SK-N-SH treated with all-trans-retinoic acid at 6 μM for 48 hours (cell line): ENCODE data around the gene PTEN.

Experiments
- ATAC-seq: fragments of 200-7000 bp; cut with Tn5 transposase; 3 replicates; pipeline ENCODE4 v1.9.1; 2020; ENCODE audit warnings: mild to moderate bottlenecking, moderate library complexity
- ARNTL ChIP-seq: fragments of 450-650 bp; formaldehyde crosslinking; IDR thresholded peaks from 2 replicates; pipeline ENCODE4 v1.5.0; 2020; ENCODE audit warnings: low read depth, mild to moderate bottlenecking, moderate library complexity, borderline replicate concordance
- BACH2 ChIP-seq: fragments of 250-450 bp; sonication (Bioruptor Pico); IDR thresholded peaks from 2 replicates; pipeline ENCODE4 v1.9.0; 2021; ENCODE audit warnings: mild to moderate bottlenecking, borderline replicate concordance
- CSDC2 ChIP-seq: fragments of 250-450 bp; sonication (Bioruptor Pico); IDR thresholded peaks from 2 replicates; pipeline ENCODE4 v1.5.0; 2020; ENCODE audit warnings: mild to moderate bottlenecking, moderate library complexity
- ESRRG ChIP-seq: fragments of 250-450 bp; sonication (Bioruptor Pico); IDR thresholded peaks from 2 replicates; pipeline ENCODE4 v1.6.1; 2021; ENCODE audit warnings: mild to moderate bottlenecking
- GLIS3 ChIP-seq: fragments of 250-450 bp; sonication (Bioruptor Pico); IDR thresholded peaks from 2 replicates; pipeline ENCODE4 v1.5.0; 2020; ENCODE audit warnings: mild to moderate bottlenecking, moderate library complexity
- ISL1 ChIP-seq: fragments of 250-450 bp; sonication (Bioruptor Pico); IDR thresholded peaks from 2 replicates; pipeline ENCODE4 v2.1.2; 2022; ENCODE audit warnings: mild to moderate bottlenecking, moderate library complexity
- OSR1 ChIP-seq: fragments of 250-450 bp; sonication (Bioruptor Pico); IDR thresholded peaks from 2 replicates; pipeline ENCODE4 v1.8.0; 2022; ENCODE audit warnings: moderate library complexity, mild to moderate bottlenecking, inconsistent platforms
- PPARA ChIP-seq: fragments of 250-450 bp; sonication (Bioruptor Pico); IDR thresholded peaks from 2 replicates; pipeline ENCODE4 v1.5.0; 2020; ENCODE audit warnings: mild to moderate bottlenecking, borderline replicate concordance
- RARB ChIP-seq: fragments of 250-450 bp; sonication (Bioruptor Pico); IDR thresholded peaks from 2 replicates; pipeline ENCODE4 v1.8.0; 2021; ENCODE audit warnings: mild to moderate bottlenecking, moderate library complexity
- SNAI2 ChIP-seq: fragments of 250-450 bp; sonication (Bioruptor Pico); IDR thresholded peaks from 2 replicates; pipeline ENCODE4 v1.5.0; 2020; ENCODE audit warnings: mild to moderate bottlenecking, moderate library complexity
- TCF4 ChIP-seq: fragments of 250-450 bp; sonication (Bioruptor Pico); IDR thresholded peaks from 2 replicates; pipeline ENCODE4 v1.8.0; 2021; ENCODE audit warnings: mild to moderate bottlenecking, moderate library complexity, borderline replicate concordance
- TOX ChIP-seq: fragments of 250-450 bp; sonication (Bioruptor Pico); IDR thresholded peaks from 2 replicates; pipeline ENCODE4 v1.8.0; 2021; ENCODE audit warnings: mild to moderate bottlenecking, moderate library complexity, borderline replicate concordance
- ZC3H10 ChIP-seq: fragments of 250-450 bp; sonication (Bioruptor Pico); IDR thresholded peaks from 2 replicates; pipeline ENCODE4 v1.5.1; 2021; ENCODE audit warnings: mild to moderate bottlenecking, moderate library complexity
- ZFP3 ChIP-seq: fragments of 250-450 bp; sonication (Bioruptor Pico); IDR thresholded peaks from 2 replicates; pipeline ENCODE4 v1.5.0; 2020; ENCODE audit warnings: mild to moderate bottlenecking, moderate library complexity
- ZNF565 ChIP-seq: fragments of 450-650 bp; formaldehyde crosslinking; conservative IDR thresholded peaks from 2 replicates; pipeline ENCODE4 v1.5.0; 2020; ENCODE audit warnings: low read depth, mild to moderate bottlenecking, moderate library complexity
- ZNF8 ChIP-seq: fragments of 450-650 bp; formaldehyde crosslinking; IDR thresholded peaks from 2 replicates; pipeline ENCODE4 v1.5.0; 2020; ENCODE audit warnings: mild to moderate bottlenecking, moderate library complexity
- TF ChIP-seq, protein P1 (sequence below): fragments of 250-450 bp; sonication (Bioruptor Pico); IDR thresholded peaks from 2 replicates; pipeline ENCODE4 v1.5.0; 2020; ENCODE audit warnings: mild to moderate bottlenecking, moderate library complexity
- TF ChIP-seq, protein P2 (sequence below): fragments of 250-450 bp; sonication (Bioruptor Pico); IDR thresholded peaks from 2 replicates; pipeline ENCODE4 v1.5.1; 2020; ENCODE audit warnings: low read depth, mild to moderate bottlenecking, moderate library complexity
- TF ChIP-seq, protein P3 (sequence below): fragments of 250-450 bp; sonication (Bioruptor Pico); IDR thresholded peaks from 2 replicates; pipeline ENCODE4 v1.8.0; 2021; ENCODE audit warnings: low read depth, mild to moderate bottlenecking, moderate library complexity, borderline replicate concordance

PTEN gene

DNA sequence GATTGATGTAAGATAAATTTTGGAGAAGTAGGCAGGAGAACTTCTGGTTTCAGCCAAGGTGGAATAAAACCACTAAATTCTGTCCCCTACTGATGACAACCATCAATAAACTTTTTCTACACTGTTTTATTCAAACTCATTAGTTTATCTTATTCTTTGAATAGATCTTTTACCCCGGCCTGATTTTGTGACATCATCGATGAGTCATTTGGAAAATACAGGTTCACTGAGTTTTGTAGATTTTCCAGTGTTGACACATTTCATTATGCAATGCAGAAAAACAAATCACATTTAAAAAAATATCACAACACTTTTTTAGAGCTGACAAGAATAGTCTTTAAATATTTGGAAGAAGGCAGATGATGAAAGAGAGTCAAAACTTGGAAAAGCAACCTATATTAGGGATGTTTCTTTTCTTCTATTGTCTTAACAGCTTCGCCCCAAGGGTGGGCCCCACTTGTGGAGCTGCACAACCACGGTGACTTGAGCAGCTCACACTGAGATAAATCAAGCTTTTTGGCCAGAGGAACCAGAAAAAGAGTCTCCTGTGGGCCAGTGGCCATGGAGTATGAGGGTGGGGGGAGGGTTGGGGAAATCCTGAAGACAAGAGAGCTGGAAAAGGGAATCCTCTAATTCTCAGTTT is 112.8 kb downstream of the PTEN start:
- ATAC-seq: no peak
- TF ChIP-seq PPARA (CRISPR knock-in tag): no peak
- no peak for TF ChIP-seq ARNTL
- TF ChIP-seq CSDC2 (CRISPR knock-in tag): no peak
- TF ChIP-seq TCF4 (CRISPR knock-in tag): no peak
- TF ChIP-seq ESRRG (CRISPR knock-in tag): no peak
- no peak for TF ChIP-seq ZC3H10 (CRISPR knock-in tag)
- TF ChIP-seq, protein P1, sequence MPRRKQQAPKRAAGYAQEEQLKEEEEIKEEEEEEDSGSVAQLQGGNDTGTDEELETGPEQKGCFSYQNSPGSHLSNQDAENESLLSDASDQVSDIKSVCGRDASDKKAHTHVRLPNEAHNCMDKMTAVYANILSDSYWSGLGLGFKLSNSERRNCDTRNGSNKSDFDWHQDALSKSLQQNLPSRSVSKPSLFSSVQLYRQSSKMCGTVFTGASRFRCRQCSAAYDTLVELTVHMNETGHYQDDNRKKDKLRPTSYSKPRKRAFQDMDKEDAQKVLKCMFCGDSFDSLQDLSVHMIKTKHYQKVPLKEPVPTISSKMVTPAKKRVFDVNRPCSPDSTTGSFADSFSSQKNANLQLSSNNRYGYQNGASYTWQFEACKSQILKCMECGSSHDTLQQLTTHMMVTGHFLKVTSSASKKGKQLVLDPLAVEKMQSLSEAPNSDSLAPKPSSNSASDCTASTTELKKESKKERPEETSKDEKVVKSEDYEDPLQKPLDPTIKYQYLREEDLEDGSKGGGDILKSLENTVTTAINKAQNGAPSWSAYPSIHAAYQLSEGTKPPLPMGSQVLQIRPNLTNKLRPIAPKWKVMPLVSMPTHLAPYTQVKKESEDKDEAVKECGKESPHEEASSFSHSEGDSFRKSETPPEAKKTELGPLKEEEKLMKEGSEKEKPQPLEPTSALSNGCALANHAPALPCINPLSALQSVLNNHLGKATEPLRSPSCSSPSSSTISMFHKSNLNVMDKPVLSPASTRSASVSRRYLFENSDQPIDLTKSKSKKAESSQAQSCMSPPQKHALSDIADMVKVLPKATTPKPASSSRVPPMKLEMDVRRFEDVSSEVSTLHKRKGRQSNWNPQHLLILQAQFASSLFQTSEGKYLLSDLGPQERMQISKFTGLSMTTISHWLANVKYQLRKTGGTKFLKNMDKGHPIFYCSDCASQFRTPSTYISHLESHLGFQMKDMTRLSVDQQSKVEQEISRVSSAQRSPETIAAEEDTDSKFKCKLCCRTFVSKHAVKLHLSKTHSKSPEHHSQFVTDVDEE (CRISPR knock-in tag): no peak
- TF ChIP-seq ZFP3 (CRISPR knock-in tag): no peak
- no peak for TF ChIP-seq SNAI2 (CRISPR knock-in tag)
- TF ChIP-seq OSR1 (CRISPR knock-in tag): no peak
- TF ChIP-seq, all 23 proteins: peak for 0

DNA sequence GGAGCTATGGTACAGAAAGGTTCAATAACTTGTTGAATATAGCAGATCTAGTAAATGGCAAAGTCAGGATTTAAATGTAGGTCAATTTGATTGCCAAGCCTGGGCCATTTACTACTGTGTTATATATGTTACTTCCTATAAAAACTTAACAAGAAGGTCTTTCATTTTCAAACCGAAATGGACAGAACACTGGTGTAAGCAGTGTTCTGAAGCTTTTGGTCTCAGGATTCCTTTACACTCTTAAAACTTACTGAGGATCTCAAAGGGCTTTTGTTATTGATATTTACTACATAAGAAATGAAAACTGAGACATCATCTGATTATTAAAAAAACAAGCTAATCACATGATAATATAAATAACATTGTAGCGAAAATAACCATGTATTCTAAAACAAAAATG is 114.7 kb downstream of the PTEN start:
- TF ChIP-seq RARB (CRISPR knock-in tag): no peak
- TF ChIP-seq OSR1 (CRISPR knock-in tag): no peak
- TF ChIP-seq BACH2: no peak
- no peak for TF ChIP-seq PPARA (CRISPR knock-in tag)
- TF ChIP-seq, protein P2, sequence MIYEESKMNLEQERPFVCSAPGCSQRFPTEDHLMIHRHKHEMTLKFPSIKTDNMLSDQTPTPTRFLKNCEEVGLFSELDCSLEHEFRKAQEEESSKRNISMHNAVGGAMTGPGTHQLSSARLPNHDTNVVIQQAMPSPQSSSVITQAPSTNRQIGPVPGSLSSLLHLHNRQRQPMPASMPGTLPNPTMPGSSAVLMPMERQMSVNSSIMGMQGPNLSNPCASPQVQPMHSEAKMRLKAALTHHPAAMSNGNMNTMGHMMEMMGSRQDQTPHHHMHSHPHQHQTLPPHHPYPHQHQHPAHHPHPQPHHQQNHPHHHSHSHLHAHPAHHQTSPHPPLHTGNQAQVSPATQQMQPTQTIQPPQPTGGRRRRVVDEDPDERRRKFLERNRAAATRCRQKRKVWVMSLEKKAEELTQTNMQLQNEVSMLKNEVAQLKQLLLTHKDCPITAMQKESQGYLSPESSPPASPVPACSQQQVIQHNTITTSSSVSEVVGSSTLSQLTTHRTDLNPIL (CRISPR knock-in tag): no peak
- TF ChIP-seq SNAI2 (CRISPR knock-in tag): no peak
- TF ChIP-seq ISL1 (CRISPR knock-in tag): no peak
- TF ChIP-seq, protein P1 (CRISPR knock-in tag): no peak
- no peak for TF ChIP-seq ESRRG (CRISPR knock-in tag)
- TF ChIP-seq ZNF8 (CRISPR knock-in tag): no peak
- TF ChIP-seq ZC3H10 (CRISPR knock-in tag): no peak
- no peak for TF ChIP-seq TCF4 (CRISPR knock-in tag)

DNA sequence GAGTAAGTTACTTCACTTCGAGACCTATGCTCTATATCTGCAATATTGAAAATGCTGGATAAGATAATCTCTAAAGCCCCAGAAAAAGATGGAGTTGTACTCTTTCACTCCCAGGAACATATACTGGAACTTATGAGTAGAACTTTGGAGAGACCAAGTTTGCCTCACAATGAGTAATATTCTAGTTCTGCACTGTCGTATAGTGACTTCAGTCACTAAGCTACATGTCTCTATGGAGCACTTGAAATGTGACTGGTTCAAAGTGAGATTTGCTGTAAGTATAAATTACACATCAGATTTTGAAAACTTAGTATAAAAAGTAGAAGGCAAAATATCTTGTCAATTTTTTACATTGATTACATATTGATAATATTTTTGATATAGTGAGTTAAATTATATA is 116.4 kb downstream of the PTEN start:
- no peak for ATAC-seq
- TF ChIP-seq OSR1 (CRISPR knock-in tag) (no peak), TOX (CRISPR knock-in tag) (no peak), RARB (CRISPR knock-in tag) (no peak), ISL1 (CRISPR knock-in tag) (no peak), TCF4 (CRISPR knock-in tag) (no peak), CSDC2 (CRISPR knock-in tag) (no peak), ESRRG (CRISPR knock-in tag) (no peak), ZC3H10 (CRISPR knock-in tag) (no peak), ARNTL (no peak), ZNF565 (CRISPR knock-in tag) (no peak), PPARA (CRISPR knock-in tag) (no peak), GLIS3 (no peak)
- TF ChIP-seq, protein P3, sequence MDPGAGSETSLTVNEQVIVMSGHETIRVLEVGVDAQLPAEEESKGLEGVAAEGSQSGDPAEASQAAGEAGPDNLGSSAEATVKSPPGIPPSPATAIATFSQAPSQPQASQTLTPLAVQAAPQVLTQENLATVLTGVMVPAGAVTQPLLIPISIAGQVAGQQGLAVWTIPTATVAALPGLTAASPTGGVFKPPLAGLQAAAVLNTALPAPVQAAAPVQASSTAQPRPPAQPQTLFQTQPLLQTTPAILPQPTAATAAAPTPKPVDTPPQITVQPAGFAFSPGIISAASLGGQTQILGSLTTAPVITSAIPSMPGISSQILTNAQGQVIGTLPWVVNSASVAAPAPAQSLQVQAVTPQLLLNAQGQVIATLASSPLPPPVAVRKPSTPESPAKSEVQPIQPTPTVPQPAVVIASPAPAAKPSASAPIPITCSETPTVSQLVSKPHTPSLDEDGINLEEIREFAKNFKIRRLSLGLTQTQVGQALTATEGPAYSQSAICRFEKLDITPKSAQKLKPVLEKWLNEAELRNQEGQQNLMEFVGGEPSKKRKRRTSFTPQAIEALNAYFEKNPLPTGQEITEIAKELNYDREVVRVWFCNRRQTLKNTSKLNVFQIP (CRISPR knock-in tag): no peak
- TF ChIP-seq, protein P2 (CRISPR knock-in tag): no peak

More for the DNA sequence above, 114.7 kb downstream of the PTEN start:
- no peak for ATAC-seq
